HG02642 (cell line): Measurements from ENCODE around the gene KCNK17.
A peak's percentile ranks its signal among the peaks of the same experiment; 100 is the strongest.

ENCODE experiments used
- ATAC-seq: cut with Tn5 transposase; IDR thresholded peaks from one replicate; pipeline ENCODE4 v1.9.1; 2021; ENCODE audit warnings: mild to moderate bottlenecking; ENCODE audit not compliant: unreplicated experiment, poor library complexity

KCNK17 gene

DNA sequence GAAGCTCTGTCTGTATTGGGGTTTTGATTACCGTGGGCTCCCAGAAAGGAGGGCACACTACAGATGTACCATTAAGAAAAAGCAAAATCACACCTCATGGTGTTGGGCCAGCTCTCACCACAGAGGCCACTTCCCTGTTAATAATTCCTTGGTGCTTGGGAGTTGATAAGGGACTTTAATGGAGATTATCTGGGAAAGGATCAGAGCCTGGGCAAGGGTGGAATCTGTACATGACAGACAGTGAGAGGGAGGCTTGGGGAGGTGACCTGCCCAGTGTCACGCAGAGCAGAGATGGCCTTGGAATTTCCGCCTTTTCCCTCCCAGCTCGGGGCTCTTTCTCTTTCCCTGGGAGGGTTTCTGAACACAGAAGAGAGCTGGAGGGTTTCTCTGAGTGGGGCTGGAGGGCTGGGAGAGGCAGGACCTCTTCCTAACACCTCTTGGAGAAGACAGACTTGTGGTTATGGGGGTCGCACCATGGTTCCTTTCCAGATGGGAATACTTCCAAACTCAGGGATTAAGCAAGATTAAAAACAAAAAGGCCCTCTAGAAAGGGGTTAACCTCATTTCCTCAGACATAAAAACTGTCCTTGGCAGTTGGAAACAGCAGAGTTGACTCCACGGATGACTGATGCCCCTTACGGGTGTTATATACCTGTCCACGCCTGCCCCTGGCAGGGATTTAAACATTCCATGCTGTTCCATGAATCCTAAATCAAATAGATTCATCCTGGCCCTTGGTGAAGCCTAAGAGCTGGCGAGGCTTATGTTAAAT, 25.1 kb upstream of the KCNK17 start:
- ATAC-seq: no peak

GRCh38 chr6:39338397-39338796, 24.2 kb upstream of the KCNK17 start:
- no peak for ATAC-seq

DNA sequence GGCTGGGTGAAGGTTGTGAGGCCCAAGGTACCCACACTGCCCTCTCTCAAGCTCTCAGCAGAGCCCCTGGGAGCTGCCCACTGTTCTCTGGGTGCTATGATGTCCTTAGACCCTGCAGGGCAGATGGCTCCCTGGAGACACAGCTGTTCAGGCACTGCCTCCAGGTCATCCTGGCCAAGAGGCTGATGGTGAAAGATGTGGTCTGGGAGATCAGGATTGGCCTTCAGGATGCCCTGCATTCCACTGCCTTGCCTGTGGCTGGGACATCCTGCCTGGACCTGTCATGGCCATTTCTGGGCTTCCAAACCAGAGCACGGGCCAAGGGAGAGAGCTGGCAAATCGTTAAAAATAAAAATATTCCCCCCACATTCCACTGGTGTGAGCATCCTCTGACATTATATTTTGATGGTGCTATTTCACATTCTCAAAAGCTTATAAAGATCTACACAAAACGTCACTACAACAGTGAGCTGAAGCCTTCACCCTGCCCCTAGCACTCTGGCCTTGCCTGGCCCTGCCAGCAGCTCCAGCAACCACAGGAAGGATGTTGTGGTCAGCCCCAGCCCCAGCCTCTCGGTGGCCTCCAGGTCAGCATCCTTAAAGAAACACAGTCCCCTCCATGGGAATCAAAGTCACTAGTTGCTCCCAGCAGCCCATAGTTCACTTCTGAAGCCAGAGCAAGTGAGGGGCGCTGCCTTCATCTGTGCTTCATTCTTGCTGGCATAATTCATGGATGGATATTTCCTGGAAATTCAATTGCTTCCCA, 21.7 kb upstream of the KCNK17 start:
- no peak for ATAC-seq

GRCh38 chr6:39333644-39334438, 19.6 kb upstream of the KCNK17 start:
- no peak for ATAC-seq

DNA sequence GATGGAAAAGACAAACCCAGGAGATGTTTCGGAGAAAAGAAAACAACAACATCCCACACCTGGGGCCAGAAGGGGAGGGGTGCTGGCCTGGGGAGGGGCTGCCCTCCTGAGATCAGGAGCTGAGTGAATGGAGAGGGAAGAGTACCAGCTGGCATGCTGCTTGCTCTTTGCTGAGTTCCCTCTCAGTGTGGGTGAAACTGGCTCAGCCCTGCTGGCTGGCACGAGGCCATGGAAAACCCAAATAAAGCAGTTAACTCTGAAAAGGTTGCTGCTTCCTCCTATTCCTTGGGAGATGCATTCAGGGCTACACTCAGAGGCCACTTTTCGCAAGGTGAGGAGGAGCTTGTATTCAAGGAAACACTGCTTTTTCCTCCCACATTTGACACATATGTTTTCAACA, 16.3 kb upstream of the KCNK17 start:
- no peak for ATAC-seq

DNA sequence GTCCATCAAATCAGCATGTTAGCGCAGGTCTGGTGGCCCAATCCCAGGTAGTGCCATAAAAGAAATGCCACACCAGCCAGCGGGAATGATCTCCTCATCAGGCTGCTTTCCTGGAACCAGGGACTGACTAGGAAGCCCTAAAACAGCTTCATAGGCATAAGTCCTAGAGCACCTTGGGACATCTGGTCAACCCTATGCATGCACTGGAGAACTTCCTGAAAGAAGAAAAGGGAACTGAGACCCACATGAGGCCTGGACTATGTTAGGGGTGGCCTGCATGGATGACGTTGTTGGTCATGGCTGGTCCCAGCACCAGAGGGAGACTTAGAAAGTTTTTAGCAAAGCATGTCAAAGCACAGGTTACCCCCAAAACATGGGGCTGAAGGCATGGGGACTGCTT, 15.8 kb upstream of the KCNK17 start:
- peak; percentile 85 for ATAC-seq

- no peak for ATAC-seq
Observed at GRCh38 chr6:39328066-39328465, 13.8 kb upstream of the KCNK17 start.

GRCh38 chr6:39327507-39327906, 13.3 kb upstream of the KCNK17 start:
- ATAC-seq: no peak

GRCh38 chr6:39322306-39322850, 8.2 kb upstream of the KCNK17 start, which contains the start of gene KCNK16:
KCNK16 (minus strand) TSS chr6:39322702; CDS start chr6:39322540, 162 bp downstream.
- ATAC-seq: no peak

DNA sequence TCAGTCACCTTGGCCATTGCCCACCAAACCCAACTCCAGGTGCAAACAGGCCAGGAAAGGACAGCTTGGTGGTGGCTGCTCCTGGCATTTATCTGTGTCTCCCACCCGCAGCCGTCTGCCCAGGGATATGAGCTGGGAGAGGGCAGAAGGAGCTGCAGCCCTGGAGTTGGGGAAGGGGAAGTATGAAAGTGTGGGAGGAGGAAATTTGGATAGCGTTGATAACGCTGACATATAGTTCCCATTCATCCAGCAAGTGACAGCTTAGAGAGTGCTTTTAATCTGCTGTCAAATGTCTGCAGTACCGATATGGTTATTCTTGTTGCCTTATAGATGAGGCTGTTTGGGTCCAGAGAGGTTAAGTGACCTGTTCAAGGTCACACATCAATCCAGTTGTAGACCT, 7.5 kb upstream of the KCNK17 start:
- no peak for ATAC-seq

- no peak for ATAC-seq
Observed at GRCh38 chr6:39320363-39320984, 6.3 kb upstream of the KCNK17 start.

GRCh38 chr6:39319621-39320362, 5.6 kb upstream of the KCNK17 start:
- no peak for ATAC-seq

- ATAC-seq: no peak
Observed at GRCh38 chr6:39317256-39317655, 3.0 kb upstream of the KCNK17 start.

DNA sequence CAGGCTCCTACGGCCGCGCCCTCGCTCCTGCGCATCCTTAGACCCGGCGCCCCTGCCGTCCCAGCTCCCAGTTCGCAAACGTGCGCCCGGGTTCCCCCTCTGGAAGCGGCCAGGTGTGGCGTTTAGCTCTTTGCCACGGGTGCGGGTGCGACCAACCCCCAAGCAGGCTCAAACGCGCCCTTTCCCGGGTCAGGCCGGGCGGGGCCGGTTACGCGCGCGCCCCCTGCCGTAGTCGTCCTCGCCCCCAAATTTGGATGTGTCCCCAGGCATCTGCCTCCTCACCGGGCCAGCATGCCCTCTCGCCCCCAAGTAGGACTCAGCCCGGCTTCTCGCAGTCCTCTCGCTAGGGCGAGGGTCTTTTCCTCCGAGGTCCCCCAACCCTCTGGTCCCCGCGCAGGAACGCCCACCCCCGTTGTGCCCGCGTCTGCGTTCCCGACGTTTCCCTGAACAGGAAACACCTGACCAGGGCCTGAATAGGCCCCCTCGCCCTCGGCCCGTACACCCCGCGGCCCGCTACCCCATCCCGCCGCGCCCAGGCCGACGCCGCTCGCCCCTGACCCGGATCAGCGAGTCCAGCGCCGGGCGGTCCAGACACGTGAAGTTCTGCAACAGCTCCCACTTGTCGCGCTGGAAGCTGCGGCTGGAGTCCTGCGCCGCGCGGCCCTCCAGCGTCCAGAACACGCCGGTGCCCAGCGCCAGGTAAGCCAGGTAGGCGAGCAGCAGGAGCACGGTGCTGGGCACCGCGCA, 520 bp downstream of the KCNK17 start:
- ATAC-seq: no peak

DNA sequence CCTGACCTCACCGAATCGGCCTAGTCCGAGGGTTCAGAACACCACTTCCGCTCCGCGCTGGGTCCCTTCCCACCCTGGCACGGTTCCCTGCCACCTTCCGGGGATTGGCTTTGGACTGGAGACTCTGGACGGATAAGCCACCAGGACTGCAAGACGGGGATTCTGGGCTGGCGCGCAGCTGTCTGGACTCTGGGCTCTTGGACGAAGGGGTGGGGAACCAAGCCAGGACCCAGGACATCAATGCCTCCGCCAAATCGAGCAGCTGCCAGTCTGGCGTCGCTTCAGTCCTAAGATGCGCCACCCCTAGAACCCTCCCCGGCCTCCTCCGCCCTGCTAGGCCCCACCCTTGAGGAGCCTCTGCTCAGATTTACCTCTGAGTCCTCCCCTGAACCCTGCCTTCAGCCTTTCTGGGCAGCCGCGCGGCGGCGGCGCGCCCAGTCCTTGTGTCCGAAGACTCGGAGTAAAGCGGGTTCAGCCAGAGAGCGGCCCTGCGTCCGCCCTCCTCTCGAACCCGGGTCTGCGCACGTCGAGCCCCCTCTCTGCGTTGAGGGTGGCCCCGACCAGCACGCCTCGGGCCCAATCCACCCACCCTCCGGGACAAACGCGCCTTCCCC, 1.2 kb downstream of the KCNK17 start:
- no peak for ATAC-seq

DNA sequence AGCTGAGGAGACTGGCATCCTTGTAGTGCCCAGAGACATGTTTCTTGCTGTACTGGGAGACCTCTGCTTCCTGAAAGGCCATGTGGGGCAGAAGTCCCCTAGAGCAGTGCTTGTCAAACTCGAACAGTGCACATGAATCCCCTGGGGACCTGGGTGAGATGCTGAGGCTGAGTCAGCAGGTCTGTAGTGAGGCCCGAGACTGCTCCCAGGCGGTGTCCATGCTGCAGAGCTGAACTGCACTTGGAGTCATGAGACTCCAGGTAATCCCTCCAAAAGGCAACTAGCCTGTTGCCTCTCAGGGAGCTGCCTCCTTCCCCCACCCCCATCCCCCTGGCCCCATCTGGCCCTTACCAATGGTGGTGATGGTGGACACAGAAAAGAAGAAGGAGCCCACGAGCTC, 3.7 kb downstream of the KCNK17 start:
- ATAC-seq: no peak

DNA sequence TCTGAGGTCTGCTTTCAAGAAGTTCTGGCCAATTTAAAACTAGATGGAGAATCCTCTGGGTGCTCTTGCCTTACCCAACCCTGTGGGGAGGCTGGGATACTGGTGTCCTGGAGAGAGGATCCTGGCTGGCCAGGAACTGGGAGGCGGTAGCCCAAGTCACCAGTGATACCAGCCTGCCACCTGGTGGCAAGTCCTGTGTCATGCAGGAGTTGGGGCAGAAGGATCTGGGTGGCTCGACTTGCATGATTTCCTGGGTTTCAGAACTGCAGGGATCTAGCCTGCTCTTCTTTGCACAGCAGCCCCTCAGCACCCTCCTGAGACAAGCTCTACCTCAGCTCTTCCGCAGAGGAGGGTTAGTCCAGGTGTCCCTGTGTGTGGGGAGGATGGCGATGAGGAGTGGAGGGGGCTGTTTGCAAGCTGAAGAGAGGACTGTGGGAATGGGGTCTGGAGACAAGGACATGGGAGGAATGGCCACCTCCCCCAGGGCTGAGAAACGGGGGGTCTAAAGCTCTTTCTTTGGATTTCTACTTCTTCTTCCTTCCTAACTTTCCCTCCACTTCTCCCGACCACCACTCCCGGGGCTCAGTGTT, 4.2 kb downstream of the KCNK17 start:
- peak; percentile 62 for ATAC-seq

DNA sequence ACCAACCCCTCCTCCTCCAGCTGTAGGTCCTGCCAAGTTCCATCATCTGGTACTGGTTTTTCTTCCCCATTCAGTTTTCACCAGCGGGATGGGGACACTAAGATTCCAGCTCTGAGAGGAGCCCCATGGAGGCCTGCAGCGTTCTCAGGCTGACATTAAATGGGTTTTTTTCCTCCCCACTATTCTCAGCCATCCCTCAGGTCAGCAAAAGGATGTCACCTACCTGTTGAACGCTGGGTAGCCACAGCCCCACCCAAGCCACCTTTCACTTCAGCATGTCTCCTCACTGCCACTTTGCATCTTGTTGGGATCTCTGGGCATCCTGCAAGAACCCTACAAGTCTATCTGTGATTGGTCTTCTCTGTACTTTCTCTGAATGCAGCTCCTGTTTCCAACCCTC, 6.8 kb downstream of the KCNK17 start:
- ATAC-seq: no peak
